C4-2B (cell line): ENCODE results near the gene ACHE.
A peak's percentile ranks its signal among the peaks of the same experiment; 100 is the strongest.

Source experiments
- H3K27ac ChIP-seq: fragments of 450-650 bp; 2 replicates; pipeline ENCODE4 v1.5.1; 2017
- CTCF ChIP-seq: fragments of 450-650 bp; conservative IDR thresholded peaks from 2 replicates; pipeline ENCODE4 v1.5.1; 2017; ENCODE audit warnings: mild to moderate bottlenecking
- ZFX ChIP-seq: fragments of 450-650 bp; IDR thresholded peaks from 2 replicates; pipeline ENCODE4 v1.6.1; 2017

Gene ACHE

GRCh38 chr7:100901921-100902332, 6.2 kb upstream of the ACHE start:
- TF ChIP-seq ZFX: no peak
- H3K27ac ChIP-seq: no peak overlapping the region

GRCh38 chr7:100900978-100901377, 5.3 kb upstream of the ACHE start:
- H3K27ac ChIP-seq: no peak overlapping the region
- TF ChIP-seq CTCF (no peak), ZFX (no peak)

- no peak for TF ChIP-seq CTCF
- TF ChIP-seq ZFX: no peak
- H3K27ac ChIP-seq: no peak overlapping the region
Measured at GRCh38 chr7:100899432-100899831, 3.7 kb upstream of the ACHE start.

GRCh38 chr7:100897772-100898454, 2.2 kb upstream of the ACHE start:
- no peak overlapping the region for H3K27ac ChIP-seq
- TF ChIP-seq CTCF (no peak), ZFX (no peak)

GRCh38 chr7:100896732-100897608, 1.3 kb upstream of the ACHE start:
- H3K27ac ChIP-seq: no peak overlapping the region
- TF ChIP-seq ZFX (no peak), CTCF (peak; percentile 94)

- no peak for TF ChIP-seq ZFX
- TF ChIP-seq CTCF: no peak
- no peak overlapping the region for H3K27ac ChIP-seq
Measured at GRCh38 chr7:100895956-100896731, 456 bp upstream of the ACHE start.

- no peak overlapping the region for H3K27ac ChIP-seq
Measured at GRCh38 chr7:100894860-100895700, 608 bp downstream of the ACHE start.

More at GRCh38 chr7:100894860-100895700, 608 bp downstream of the ACHE start:
- peak; percentile 94 for TF ChIP-seq CTCF
- no peak for TF ChIP-seq ZFX
